GM12878 (cell line): Measurements from ENCODE around the gene PSMB3. TPM values are rescaled to one million over a fixed set of nuclear protein-coding genes. Genes with fewer than 3 reads are reported as not detected.

ENCODE experiments used
- ATAC-seq: fragments of 200-7000 bp; cut with Tn5 transposase; 3 replicates; pipeline ENCODE4 v1.9.1; 2020; ENCODE audit warnings: mild to moderate bottlenecking, moderate library complexity
- BruUV-seq: library from RNA; stranded (reverse); fragments of 400-500 nt; replicated peaks from 2 replicates; lab custom pipeline; 2021; lab: Mats Ljungman, UMichigan
- CTCF ChIA-PET: fragments of 300-600 bp; sonication (Branson Sonifier 250); formaldehyde crosslinking; extraction: SDS; loops from one replicate; lab custom pipeline; 2021; ENCODE audit warnings: inconsistent platforms; lab: Yijun Ruan, JAX
- POLR2A ChIA-PET: fragments of 350-600 bp; formaldehyde crosslinking; extraction: SDS; loops from one replicate; lab custom pipeline; 2021; ENCODE audit warnings: inconsistent platforms; lab: Charles Lee
- RAD21 ChIA-PET: fragments of 300-600 bp; sonication (Branson Sonifier 250); formaldehyde crosslinking; loops from one replicate; lab custom pipeline; 2023; ENCODE audit warnings: antibody characterized with exemption; ENCODE audit not compliant: unreplicated experiment; lab: Charles Lee
- SMC1A ChIA-PET: fragments of 300-600 bp; sonication (Branson Sonifier 250); formaldehyde crosslinking; loops from one replicate; lab custom pipeline; 2023; ENCODE audit not compliant: unreplicated experiment, uncharacterized antibody; lab: Charles Lee
- DNase-seq: peaks from one replicate; pipeline ENCODE4 v3.0.0-alpha.2; 2011; ENCODE audit warnings: low read depth, low spot score
- FAIRE-seq: peaks from 3 replicates; lab custom pipeline; 2011; peaks lifted over from hg19 to GRCh38; lab: Jason Lieb, UNC
- H2AFZ ChIP-seq: 2 replicates; pipeline ENCODE4 v1.6.0; 2011; ENCODE audit warnings: low read depth, low read length, control low read depth; ENCODE audit not compliant: control insufficient read depth
- H3K27ac ChIP-seq: 2 replicates; pipeline ENCODE4 v1.5.1; 2011; ENCODE audit warnings: control low read depth; ENCODE audit not compliant: control insufficient read depth, insufficient read depth
- H3K27me3 ChIP-seq, 2 experiments: replicated peaks in 1 of 2; 2 replicates each; pipeline versions ENCODE4 v1.6.0 to v1.6.1; 2011; ENCODE audit warnings: low read length in 1 of 2; ENCODE audit not compliant: control insufficient read depth in 2 of 2, insufficient read depth in 2 of 2
- H3K36me3 ChIP-seq, 2 experiments: 2 replicates each; pipeline ENCODE4 v1.5.1; 2011; ENCODE audit warnings: low read length in 1 of 2; ENCODE audit not compliant: control insufficient read depth in 2 of 2, insufficient read depth in 2 of 2
- H3K4me1 ChIP-seq: 2 replicates; pipeline ENCODE4 v1.6.1; 2011; ENCODE audit warnings: mild to moderate bottlenecking, low read length, moderate library complexity, mixed read lengths; ENCODE audit not compliant: control insufficient read depth, insufficient read depth
- H3K4me2 ChIP-seq: 2 replicates; pipeline ENCODE4 v1.6.0; 2011; ENCODE audit warnings: control low read depth; ENCODE audit not compliant: control insufficient read depth, insufficient read depth
- H3K4me3 ChIP-seq: fragments of 200-600 bp; sonication (generic); 2 replicates; pipeline ENCODE4 v1.5.1; 2016
- H3K79me2 ChIP-seq: 2 replicates; pipeline ENCODE4 v1.6.0; 2011; ENCODE audit warnings: low read length; ENCODE audit not compliant: control insufficient read depth, insufficient read depth
- H3K9ac ChIP-seq: 2 replicates; pipeline ENCODE4 v1.8.0; 2011; ENCODE audit warnings: low read length, control low read depth, mixed read lengths; ENCODE audit not compliant: control insufficient read depth, insufficient read depth
- H3K9me3 ChIP-seq: replicated peaks from 3 replicates; pipeline ENCODE4 v1.5.1; 2011; ENCODE audit warnings: mild to moderate bottlenecking, low read length; ENCODE audit not compliant: control insufficient read depth, insufficient read depth
- H4K20me1 ChIP-seq: 2 replicates; pipeline ENCODE4 v1.6.0; 2011; ENCODE audit not compliant: control insufficient read depth, insufficient read depth
- ATF7 ChIP-seq: fragments of 450-650 bp; IDR thresholded peaks from 2 replicates; pipeline ENCODE4 v1.6.1; 2016; ENCODE audit warnings: low read depth, mild to moderate bottlenecking
- EED ChIP-seq: sonication (generic); IDR thresholded peaks from 2 replicates; pipeline ENCODE4 v1.6.1; 2016; ENCODE audit warnings: antibody characterized with exemption, low read depth
- FOXK2 ChIP-seq: fragments of 450-650 bp; IDR thresholded peaks from 2 replicates; pipeline ENCODE4 v1.6.1; 2017; ENCODE audit warnings: mild to moderate bottlenecking, moderate library complexity
- HDGF ChIP-seq: fragments of 450-650 bp; IDR thresholded peaks from 2 replicates; pipeline ENCODE4 v1.6.1; 2016; ENCODE audit warnings: antibody characterized with exemption
- IKZF2 ChIP-seq, 2 experiments: fragments of 450-650 bp; IDR thresholded peaks; 2 replicates each; pipeline ENCODE4 v1.6.1; 2017; ENCODE audit warnings: mild to moderate bottlenecking in 2 of 2, moderate library complexity in 2 of 2
- MYC ChIP-seq: IDR thresholded peaks from 2 replicates; pipeline ENCODE4 v1.6.1; 2011; ENCODE audit warnings: mild to moderate bottlenecking, low read length, moderate library complexity, inconsistent platforms; ENCODE audit not compliant: insufficient read depth, insufficient replicate concordance, insufficient read length, severe bottlenecking
- NBN ChIP-seq: fragments of 450-650 bp; IDR thresholded peaks from 2 replicates; pipeline ENCODE4 v1.6.1; 2016
- PAX5 ChIP-seq: IDR thresholded peaks from 2 replicates; pipeline ENCODE4 v1.6.1; 2011; ENCODE audit warnings: low read depth, low read length, borderline replicate concordance
- SUPT20H ChIP-seq: IDR thresholded peaks from 2 replicates; pipeline ENCODE4 v1.6.1; 2011; ENCODE audit warnings: low read depth, mild to moderate bottlenecking, low read length, moderate library complexity, borderline replicate concordance; ENCODE audit not compliant: control insufficient read depth
- WGBS: methylation state at CpG from one replicate; pipeline ENCODE4 v1.1.6; 2016; ENCODE audit warnings: low lambda C conversion rate; ENCODE audit not compliant: insufficient replicate concordance, insufficient coverage; ENCODE audit errors: missing lambda C conversion rate; 5-methylcytosine and 5-hydroxymethylcytosine counted together
- in situ Hi-C: fragments of 300-500 bp; cut with MboI; formaldehyde crosslinking; loops from 9 replicates; pipeline ENCODE4 v1.14.3; 2018; ENCODE audit warnings: mixed read lengths
- intact Hi-C: fragments of 100-400 bp; cut with micrococcal nuclease; formaldehyde crosslinking; loops from one replicate; pipeline ENCODE4 v1.14.2; 2022; ENCODE audit not compliant: unreplicated experiment
- polyA plus RNA-seq, 11 experiments: library from polyadenylated mRNA; depleted of rRNA in 4 of 11; unstranded in 6 of 11; stranded (reverse) in 5 of 11; fragments of >200 nt; fragmentation: Nextera tagmentation in 4 of 11; fragmentation: Illumina TruSeq in 1 of 11; extraction: Ambion mirVana in 4 of 11; extraction: Trizol in 1 of 11; gene quantifications; 1 replicate in 1 of 11; 2 replicates in 10 of 11; pipeline versions ENCODE4 v1.2.1 to v1.2.3, GENCODE V29; 2011 to 2016; ENCODE audit warnings: inconsistent platforms in 2 of 11, missing spikeins in 2 of 11, low read depth in 1 of 11
- total RNA-seq, 4 experiments: library from RNA; depleted of rRNA in 3 of 4; stranded (reverse); fragments of >200 nt in 3 of 4; fragmentation: Illumina TruSeq in 1 of 4; extraction: Trizol in 1 of 4; gene quantifications; 2 replicates each; pipeline versions ENCODE4 v1.2.1 to v1.2.3, GENCODE V29; 2013 to 2021
- TF ChIP-seq, protein P1 (sequence below): fragments of 150-350 bp; IDR thresholded peaks from 2 replicates; pipeline ENCODE4 v1.6.1; 2014; ENCODE audit warnings: mild to moderate bottlenecking, low read depth, low read length
- TF ChIP-seq, protein P2 (sequence below): fragments of 450-650 bp; IDR thresholded peaks from 2 replicates; pipeline ENCODE4 v1.6.1; 2016; ENCODE audit warnings: mild to moderate bottlenecking
- TF ChIP-seq, protein P3 (sequence below): fragments of 450-650 bp; IDR thresholded peaks from 2 replicates; pipeline ENCODE4 v1.6.1; 2017; ENCODE audit warnings: low read depth, mild to moderate bottlenecking, moderate library complexity

Gene PSMB3
- total and polyA plus RNA-seq, 10 of the 15 experiments (the other 5 are each of a cell fraction or from before 2014, with no cell fraction given), result 300 to 2,130 (median 490) TPM

DNA sequence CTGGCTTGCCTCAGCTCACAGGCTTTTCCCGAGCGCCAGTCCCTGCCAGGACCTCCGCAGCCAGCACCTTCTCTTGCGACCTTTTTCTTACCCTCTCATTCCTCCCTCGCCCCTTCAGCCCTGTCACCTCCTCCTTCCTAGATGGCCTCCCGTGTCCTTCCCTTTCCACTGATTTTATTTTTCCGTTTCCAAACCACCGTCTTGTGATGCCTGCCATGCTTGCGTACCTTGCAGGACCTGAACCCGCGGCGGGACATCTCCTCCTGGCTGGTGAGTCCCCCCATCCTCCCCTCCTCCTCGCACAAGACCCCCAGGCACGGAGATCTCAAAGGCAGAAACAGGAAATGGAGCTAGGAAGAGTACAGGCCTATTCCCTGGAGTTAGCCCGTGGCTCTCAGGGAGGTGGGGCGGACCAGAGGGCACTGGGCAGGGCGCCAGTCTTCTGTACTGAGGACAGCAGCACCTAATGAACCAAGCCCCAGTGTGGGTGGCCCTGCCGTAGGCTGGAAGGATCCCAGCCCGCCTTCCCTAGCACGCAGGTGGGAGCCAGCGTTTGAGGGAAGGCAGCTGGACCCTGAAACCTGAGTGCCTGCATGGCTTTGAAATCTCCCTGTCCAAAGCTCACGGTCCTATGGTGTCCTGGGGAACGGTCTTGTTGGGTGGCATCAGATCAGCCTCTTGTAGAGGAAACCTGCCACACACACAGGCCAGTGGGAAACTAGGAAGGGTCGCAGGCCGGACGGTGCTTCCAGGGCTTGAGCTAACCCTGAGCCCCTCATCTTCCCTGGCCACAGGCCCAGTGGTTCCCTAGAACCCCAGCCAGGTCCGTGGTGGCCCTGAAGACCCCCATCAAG, 21.8 kb upstream of the PSMB3 start:
- DNase-seq, result no peak
- H3K9me3 ChIP-seq, result no peaks in the 10 kb centered on the region; the same call in 2 of the 3 replicates
- no peak for FAIRE-seq
- no peak for TF ChIP-seq SUPT20H
- TF ChIP-seq, protein P1, sequence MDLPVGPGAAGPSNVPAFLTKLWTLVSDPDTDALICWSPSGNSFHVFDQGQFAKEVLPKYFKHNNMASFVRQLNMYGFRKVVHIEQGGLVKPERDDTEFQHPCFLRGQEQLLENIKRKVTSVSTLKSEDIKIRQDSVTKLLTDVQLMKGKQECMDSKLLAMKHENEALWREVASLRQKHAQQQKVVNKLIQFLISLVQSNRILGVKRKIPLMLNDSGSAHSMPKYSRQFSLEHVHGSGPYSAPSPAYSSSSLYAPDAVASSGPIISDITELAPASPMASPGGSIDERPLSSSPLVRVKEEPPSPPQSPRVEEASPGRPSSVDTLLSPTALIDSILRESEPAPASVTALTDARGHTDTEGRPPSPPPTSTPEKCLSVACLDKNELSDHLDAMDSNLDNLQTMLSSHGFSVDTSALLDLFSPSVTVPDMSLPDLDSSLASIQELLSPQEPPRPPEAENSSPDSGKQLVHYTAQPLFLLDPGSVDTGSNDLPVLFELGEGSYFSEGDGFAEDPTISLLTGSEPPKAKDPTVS, result no peak
- 0 out of 2 replicates have a peak, but pooled peaks have one; percentile 20 for TF ChIP-seq ATF7
- TF ChIP-seq NBN, result peak; percentile 51; the same call in 1 of the 2 replicates
- TF ChIP-seq FOXK2, result 0 out of 2 replicates have a peak, but pooled peaks have one; percentile 15
- peak; percentile 53 to 61; a peak in 3 of 4 replicates for TF ChIP-seq IKZF2 (IDR thresholded peaks at IDR 0.05)
- TF ChIP-seq PAX5, result 0 out of 2 replicates have a peak, but pooled peaks have one; percentile 4
- no peak for TF ChIP-seq MYC
- TF ChIP-seq, protein P2, sequence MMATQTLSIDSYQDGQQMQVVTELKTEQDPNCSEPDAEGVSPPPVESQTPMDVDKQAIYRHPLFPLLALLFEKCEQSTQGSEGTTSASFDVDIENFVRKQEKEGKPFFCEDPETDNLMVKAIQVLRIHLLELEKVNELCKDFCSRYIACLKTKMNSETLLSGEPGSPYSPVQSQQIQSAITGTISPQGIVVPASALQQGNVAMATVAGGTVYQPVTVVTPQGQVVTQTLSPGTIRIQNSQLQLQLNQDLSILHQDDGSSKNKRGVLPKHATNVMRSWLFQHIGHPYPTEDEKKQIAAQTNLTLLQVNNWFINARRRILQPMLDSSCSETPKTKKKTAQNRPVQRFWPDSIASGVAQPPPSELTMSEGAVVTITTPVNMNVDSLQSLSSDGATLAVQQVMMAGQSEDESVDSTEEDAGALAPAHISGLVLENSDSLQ, result 0 out of 2 replicates have a peak, but pooled peaks have one; percentile 6
- peak; percentile 29; the same call in 1 of the 2 replicates for TF ChIP-seq EED
- TF ChIP-seq, protein P3, sequence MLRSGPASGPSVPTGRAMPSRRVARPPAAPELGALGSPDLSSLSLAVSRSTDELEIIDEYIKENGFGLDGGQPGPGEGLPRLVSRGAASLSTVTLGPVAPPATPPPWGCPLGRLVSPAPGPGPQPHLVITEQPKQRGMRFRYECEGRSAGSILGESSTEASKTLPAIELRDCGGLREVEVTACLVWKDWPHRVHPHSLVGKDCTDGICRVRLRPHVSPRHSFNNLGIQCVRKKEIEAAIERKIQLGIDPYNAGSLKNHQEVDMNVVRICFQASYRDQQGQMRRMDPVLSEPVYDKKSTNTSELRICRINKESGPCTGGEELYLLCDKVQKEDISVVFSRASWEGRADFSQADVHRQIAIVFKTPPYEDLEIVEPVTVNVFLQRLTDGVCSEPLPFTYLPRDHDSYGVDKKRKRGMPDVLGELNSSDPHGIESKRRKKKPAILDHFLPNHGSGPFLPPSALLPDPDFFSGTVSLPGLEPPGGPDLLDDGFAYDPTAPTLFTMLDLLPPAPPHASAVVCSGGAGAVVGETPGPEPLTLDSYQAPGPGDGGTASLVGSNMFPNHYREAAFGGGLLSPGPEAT, result 0 out of 2 replicates have a peak, but pooled peaks have one; percentile 36
- TF ChIP-seq HDGF, result peak; percentile 85
- TF ChIP-seq, all 136 proteins: peak for 9
- no TSS peak for BruUV-seq
- H3K27me3 ChIP-seq, result no peaks in the 10 kb centered on the region
- peaks cover 0 to 9% of the 10 kb centered on the region in 2 experiments; a peak in 3 of 4 replicates for H3K36me3 ChIP-seq
- peak overlapping the region; percentile 33 for H2AFZ ChIP-seq
- POLR2A ChIA-PET, result interaction anchor here (0.5 to 2.1 kb wide), 4 partner anchors 24 to 666 kb away, joined by 4 to 19 read pairs (median 4); partner anchors contain the start of genes EPOP and MLLT6
- RAD21 ChIA-PET, result interaction anchor here (0.8 to 3.6 kb wide), 5 partner anchors 16 to 173 kb away, joined by 3 to 32 read pairs (median 4); partner anchors contain the start of genes EPOP, MLLT6 and PSMB3
- intact Hi-C loops, result loop anchor here (2.0 kb wide), 1 partner anchor 28 kb away; no protein-coding TSS in a partner anchor
- H3K4me2 ChIP-seq, result peak overlapping the region; percentile 95
- SMC1A ChIA-PET, result interaction anchor here (0.7 to 2.3 kb wide), 7 partner anchors 21 to 173 kb away, joined by 3 to 27 read pairs (median 4); no protein-coding TSS in a partner anchor
- no peaks in the 10 kb centered on the region for H4K20me1 ChIP-seq
- peak overlapping the region; percentile 73 for H3K9ac ChIP-seq
- H3K4me3 ChIP-seq, result peak overlapping the region; percentile 90
- peaks cover 38% of the 10 kb centered on the region for H3K4me1 ChIP-seq
- CTCF ChIA-PET, result interaction anchor here (0.6 to 3.3 kb wide), 16 partner anchors 13 to 422 kb away, joined by 3 to 56 read pairs (median 4); partner anchors contain the start of genes EPOP, PCGF2 and PIP4K2B
- WGBS, result 33% methylated on average over 27 of the region's 27 CpGs
- peak overlapping the region; percentile 34 for H3K27ac ChIP-seq
- in situ Hi-C loops, result loop anchor here (5.0 kb wide), 1 partner anchor 53 kb away; no protein-coding TSS in a partner anchor
- peak; percentile 7; the same call in 1 of the 3 replicates for ATAC-seq
- H3K79me2 ChIP-seq, result peaks cover 13% of the 10 kb centered on the region
